ENCODE measurements around the gene ARHGAP22.

DNA sequence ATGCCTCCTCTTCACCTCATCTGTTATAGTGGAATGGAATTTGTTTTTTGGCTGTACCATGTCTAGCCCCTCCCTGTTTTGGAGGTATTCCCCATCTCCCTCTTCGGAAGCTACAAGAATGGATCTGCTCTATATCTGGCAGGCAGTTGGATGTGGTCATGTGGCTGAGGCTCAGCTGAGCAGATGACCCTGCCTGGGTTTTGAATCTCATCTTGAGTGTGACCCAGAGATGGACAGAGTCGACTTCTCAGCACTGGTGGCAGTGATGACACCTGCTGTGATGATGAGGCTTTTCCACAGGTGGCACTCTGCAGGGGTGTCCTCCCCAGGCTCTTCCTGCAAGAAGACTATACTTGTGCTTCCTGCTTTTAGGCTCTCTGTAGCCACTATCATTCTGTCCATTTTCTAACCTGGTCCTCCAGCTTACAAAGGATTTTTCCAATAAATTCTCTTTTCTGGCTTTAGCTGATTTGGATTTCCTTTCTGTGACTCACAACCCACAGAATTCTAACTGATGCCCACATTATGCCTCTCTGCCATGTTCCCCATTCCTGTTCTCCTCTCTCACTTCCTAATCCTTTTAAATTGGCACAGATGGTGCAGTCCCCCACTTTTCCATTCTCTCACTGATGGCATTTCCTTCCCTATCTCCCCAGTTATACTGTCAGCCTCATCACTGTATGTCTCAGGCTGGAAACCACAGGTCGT lies 7.5 kb upstream of the ARHGAP22 start:
- TF ChIP-seq, protein P1, sequence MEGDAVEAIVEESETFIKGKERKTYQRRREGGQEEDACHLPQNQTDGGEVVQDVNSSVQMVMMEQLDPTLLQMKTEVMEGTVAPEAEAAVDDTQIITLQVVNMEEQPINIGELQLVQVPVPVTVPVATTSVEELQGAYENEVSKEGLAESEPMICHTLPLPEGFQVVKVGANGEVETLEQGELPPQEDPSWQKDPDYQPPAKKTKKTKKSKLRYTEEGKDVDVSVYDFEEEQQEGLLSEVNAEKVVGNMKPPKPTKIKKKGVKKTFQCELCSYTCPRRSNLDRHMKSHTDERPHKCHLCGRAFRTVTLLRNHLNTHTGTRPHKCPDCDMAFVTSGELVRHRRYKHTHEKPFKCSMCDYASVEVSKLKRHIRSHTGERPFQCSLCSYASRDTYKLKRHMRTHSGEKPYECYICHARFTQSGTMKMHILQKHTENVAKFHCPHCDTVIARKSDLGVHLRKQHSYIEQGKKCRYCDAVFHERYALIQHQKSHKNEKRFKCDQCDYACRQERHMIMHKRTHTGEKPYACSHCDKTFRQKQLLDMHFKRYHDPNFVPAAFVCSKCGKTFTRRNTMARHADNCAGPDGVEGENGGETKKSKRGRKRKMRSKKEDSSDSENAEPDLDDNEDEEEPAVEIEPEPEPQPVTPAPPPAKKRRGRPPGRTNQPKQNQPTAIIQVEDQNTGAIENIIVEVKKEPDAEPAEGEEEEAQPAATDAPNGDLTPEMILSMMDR (IDR thresholded peaks at IDR 0.05), result no peak
- no peak for TF ChIP-seq SIN3A (IDR thresholded peaks at IDR 0.05; ENCODE audit: borderline replicate concordance, insufficient read depth, low read depth, low read length)
